Renal pelvis (tissue), 4 donors: ENCODE results near the gene LMNB1. TPM values are rescaled to one million over a fixed set of nuclear protein-coding genes. Genes with fewer than 3 reads are reported as not detected.
"Not testable (repeated sequence)": the region's sequence is repeated elsewhere in the genome, so short reads cannot be mapped to it uniquely, and the experiment has no call there.

Source experiments
- DNase-seq: peaks from one replicate; pipeline ENCODE4 v3.0.0-alpha.2; 2013
- polyA plus RNA-seq, 3 donors: library from polyadenylated mRNA; unstranded; fragments of 120-200 nt; gene quantifications; one replicate each; pipeline ENCODE4 v1.2.1, GENCODE V29; 2013; ENCODE audit not compliant: insufficient read length in 3 of 3

The LMNB1 gene
- polyA plus RNA-seq, 3 donors: 110 to 142 (median 114) TPM

DNA sequence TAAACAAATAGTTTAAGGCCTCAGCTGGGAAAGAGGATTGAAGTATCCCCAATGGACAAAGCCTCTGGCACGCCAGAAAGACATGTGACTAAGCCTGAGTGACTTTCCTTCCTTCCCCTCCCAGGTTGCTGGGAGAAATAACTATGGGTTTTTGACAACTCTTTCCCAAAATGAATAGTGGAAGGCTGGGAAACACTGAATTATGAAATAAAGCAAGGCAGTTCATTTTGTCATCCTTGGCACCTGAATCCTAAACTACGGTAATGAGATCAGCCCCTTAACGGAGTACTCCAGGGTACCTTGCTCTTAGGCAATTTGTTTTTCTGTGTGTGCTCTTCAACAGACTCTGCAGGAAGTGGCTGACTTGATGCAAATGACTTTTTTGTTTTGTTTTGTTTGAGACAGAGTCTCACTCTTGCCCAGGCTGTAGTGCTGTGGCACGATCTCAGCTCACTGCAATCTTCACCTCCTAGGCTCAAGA, 75.2 kb downstream of the LMNB1 start:
- no peak for DNase-seq

DNA sequence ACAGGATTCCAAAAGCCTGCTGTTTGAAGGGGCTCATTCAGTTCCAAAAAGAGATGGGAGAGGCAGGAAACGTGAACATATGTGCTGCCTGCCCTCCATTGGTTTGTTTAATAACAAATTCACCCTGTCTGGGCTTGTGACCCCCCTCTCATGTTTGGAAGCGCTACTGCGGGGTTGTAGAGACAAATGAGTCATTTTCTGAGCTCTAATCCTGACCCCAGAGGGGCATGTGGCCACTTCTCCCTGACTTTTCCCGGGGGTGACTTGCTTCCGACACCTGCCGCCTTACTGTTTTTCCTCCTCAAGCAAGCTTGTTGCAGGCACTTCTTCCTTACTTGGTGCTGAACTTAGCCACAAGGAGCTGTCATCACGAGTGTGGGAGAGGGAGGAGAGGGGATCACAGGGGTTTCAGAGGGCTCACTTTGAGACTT, 75.9 kb downstream of the LMNB1 start:
- no peak for DNase-seq

DNA sequence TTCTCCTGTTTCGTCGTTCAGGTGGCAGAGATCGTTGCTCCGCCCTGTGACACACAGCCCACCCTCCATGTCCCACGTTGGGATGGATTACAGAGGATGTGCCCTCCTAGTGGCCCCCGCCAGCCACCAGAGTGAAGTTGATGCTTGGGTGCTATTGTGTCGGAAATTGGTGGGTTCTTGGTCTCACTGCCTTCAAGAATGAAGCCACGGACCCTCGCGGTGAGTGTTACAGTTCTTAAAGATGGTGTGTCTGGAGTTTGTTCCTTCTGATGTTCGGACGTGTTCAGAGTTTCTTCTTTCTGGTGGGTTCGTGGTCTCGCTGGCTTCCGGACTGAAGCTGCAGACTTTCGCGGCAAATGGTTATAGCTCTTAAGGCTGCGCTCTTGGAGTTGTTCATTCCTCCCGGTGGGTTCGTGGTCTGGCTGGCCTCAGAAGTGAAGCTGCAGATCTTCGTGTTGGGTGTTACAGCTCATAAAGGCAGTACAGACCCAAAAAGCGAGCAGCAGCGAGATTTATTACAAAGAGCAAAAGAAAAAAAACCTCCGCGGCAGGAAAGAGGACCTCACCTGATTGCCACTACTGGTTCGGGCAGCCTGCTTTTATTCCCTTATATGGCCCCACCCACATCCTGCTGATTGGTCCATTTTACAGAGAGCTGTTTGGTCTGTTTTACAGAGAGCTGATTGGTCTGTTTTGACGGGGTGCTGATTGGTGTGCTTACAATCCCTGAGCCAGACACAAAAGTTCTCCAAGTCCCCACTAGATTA, 76.8 kb downstream of the LMNB1 start:
- not testable (repeated sequence) for DNase-seq

DNA sequence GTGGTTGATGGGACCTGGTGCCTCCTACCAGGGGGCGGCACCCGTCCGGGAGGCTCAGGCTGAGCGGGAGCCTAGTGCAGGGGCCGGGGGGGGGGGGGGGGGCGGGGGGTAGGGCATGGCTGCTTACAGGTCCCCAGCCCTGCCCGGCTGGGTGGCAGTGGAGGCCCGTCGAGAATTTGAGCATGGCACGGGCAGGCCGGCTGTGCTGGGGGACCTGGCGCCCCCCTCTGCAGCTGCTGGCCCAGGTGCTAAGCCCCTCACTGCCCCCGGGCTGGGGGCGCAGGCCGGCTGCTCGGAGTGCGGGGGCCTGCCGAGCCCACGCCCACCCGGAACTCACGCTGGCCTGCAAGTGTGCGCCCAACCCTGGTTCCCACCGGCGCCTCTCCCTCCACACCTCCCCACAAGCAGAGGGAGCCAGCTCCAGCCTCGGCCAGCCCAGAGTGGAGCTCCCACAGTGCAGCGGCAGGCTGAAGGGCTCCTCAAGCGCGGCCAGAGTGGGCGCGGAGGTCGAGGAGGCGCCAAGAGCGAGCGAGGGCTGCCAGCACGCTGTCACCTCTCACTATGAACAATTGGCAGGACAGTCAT, 77.7 kb downstream of the LMNB1 start:
- no peak for DNase-seq

DNA sequence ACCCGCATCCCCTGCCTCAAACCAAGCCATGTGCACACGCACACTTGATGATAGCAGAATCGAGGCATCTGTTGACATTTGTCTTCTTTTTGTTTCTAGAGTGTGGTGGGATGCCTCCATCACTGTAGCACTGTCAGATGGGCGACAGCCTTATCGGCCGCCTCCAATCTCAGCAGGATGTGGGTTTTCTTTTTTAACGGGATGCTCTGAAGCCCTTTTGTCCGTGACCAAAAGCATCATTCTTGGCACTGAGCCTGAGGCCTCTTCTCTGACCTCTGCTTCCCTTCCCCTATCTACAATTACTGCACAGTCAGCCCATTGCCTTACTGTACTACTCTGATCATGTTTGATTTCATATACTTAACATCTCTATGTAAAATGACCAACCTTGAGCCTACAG, 78.3 kb downstream of the LMNB1 start:
- no peak for DNase-seq

DNA sequence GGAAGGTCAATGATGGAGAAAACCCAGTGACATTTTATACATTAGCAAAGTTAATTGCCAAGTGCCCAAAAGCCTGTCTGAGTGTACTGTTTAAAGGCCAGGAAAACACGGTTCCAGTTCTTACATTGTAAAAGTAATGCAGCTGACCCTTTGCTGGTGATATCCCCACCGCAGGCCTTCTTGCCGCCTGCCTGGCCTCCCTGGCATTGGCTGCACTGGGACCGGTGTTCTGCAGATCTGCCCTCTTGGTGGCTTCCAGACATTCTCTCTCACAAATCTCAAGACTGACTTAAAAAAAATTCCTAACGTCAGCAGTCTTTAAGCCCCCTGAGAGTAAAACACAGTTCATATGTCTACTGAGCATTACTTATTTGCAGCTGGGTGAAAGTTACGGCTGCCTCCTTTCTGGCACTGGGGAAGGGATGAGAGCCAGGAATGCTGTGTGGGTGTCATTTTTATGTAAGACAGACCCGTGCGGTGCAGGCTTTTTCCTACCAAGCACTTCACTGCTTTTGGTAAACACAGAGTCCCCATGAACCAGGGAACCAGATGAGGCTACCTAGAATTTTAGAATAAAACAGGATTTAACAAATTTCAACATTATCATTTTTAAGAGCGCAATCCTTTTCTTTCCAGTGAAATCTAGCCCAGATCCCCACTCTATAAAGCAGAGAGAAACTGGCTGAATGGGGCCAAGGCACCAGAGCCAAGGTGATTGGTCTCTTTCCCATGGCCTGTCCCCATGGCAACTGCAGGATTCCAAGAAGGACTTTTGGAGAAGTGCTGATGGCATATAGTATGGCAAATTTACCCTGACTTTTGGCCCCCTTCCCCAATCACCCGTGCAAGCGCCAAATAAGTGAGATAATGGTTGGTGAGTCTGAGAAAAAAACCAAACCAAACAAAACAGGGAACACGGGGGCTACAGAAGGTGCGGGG, 80.8 kb downstream of the LMNB1 start:
- DNase-seq: no peak

DNA sequence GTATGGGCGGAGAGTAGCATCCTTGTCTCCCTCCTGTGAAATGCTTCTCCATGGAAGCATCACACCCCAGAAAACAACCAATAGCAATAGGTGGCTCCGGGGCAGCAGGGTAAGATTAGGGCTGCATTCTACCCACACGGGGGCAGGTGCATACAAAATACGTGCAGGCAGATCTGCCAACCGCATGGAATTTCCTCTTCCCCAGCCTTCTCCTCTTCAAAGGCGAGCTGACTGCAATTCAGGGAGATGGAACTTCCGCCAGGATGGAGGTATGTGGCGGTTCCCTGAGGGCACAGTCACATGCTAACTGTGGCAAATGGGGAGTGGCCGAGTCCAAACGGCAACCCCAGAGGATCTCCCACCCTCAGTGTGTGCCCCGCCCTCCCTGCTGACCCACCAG, 81.5 kb downstream of the LMNB1 start:
- no peak for DNase-seq

DNA sequence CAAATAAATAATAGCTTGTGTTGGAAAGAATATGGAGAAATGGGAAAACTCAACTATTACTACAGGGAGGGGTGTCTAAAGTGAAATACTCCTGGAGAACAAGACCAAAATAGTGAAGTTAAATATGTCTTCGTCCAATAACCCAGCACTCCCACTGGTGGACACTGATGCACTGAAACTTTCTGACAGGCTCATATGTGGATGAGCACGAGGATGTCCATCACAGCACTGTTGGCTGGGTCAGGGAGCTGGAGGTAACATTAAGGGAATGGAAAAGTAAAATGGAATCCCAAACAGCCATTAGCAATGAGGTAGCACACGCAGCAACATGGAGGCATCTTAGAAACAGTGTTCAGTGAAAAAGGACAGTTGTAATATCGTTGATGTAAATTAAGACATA, 86.5 kb downstream of the LMNB1 start:
- DNase-seq: no peak

DNA sequence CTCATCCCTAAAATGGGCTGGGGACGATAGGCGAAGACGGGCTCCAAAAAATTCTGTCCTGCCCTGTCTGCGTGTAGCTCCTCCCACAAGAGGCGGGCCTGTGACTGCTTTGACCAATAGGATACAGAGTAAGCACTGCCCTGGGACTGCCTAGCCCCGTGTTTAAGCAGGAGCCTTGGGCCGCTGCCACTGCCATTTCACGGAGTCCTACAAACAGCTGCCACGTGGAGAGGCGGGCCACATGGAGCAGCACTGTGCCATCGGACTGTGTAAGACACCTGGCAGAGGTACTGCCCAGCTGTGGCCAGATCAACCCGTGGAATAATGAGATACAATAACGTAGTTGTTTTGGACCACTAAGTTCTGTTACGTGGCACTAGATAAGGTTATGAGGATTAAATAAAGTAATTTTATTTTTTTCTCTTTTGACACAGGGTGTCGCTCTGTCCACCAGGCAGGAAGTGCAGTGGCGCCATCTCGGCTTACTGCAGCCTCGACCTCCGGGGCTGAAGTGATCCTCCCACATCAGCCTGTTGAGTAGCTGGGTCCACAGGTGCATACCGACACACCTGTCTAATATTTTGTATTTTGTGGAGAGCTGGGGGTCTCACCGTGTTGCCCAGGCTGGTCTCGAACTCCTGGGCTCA, 87.2 kb downstream of the LMNB1 start:
- no peak for DNase-seq

DNA sequence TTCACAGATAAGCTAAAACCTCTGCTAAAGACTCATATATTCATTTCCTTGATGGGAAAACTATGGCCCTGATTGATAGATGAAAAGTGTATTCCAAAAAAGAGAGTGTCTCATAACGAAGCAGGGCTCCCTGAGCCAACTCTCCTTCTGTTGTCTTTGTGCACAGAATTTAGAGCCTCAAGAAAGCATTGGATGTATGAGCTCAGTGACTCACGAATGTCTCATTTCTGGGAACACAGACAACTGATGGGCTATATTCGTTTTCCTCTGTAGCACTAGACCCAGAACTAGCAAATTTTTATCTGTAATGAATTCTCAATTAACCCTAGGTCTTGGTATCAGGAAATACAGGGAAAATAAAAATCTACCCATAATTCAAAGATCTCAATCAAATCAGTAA, 88.4 kb downstream of the LMNB1 start:
- no peak for DNase-seq

DNA sequence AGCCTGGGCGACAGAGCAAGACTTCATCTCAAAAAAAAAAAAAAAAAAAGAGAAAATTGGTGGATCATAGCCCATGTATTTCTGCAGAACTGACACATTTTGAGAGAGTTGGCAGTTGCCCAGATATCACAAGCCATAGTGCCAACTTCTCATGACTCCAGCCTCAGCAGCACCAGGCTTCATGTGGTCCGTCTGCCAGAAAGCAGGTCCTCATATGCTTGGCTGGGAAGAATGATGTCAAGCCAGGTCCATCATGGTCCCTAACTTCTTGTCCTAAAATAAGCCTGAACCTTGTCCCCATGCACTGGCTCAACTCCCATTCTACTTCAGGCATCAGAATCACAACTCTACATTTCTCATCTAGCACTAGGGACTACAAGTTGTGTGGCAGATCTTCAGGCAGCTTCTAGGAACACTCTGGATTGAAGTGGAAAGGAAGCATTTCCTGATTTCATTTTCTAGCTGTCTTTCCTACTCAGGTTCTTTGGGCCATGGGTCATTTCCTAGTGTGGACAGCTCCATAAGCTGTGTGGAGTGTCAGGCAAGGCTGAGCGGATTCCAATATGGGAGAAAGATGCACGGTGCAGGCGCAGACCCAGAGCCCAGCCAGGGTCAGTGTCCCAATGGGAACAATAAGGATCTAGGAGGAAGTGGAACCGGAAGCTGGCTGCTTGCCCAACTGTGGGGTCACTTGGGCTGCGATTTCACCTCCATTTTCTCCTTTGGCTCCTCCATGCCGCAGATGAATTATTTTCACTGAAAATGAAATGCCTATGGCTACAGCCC, 90.1 kb downstream of the LMNB1 start:
- no peak for DNase-seq

DNA sequence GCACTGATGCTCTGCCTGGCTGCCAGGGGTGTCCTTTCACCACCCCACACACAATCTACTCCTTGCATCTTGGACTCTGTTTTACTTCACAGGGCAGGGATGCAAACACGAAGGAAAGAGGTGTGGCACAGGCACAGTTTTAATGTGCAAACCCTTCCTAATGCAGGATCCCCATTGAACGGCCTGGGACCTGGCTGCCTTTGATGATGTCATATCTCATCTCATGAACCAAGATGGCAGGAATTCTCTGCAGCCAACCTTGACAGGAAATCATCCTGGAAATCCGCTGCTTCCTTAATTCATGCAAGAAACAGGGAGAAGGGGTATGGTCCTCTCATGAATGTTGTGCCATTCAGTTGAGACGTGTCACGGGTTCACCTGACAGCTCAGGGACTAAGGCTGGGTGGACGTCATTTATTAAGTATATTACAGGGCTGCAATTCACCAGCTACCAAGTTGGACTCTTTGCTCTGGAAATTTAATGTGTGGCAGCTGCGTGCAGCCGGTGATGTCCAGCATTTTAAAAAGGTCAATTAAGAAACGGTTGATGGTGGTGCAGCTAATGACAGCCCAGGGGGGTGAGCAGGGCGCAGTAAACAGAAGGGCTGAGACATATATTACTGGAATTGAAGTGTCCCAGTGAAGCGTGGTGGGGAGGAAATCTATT, 91.5 kb downstream of the LMNB1 start:
- peak; percentile 76 for DNase-seq

DNA sequence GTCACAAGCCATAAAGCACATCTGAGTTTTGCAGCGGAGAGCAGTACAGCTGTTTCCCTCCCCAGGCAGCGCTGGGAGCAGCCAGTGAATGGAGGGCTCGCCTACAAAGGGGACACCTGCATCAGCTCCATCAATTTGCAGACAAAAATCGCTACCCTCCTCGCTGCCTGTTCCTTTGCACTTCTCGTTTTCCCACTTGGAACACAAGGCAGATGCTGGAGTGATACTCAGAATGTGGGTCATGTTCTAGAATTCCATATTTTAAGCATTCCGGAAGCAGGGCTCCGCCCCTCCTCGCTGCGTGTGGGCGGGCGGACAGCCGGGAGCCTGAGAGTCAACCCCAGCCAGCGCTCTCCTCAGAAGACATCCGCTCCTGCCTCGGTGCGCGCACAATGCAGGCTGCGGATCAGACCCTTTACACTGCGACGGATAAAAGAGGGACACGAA, 92.1 kb downstream of the LMNB1 start:
- DNase-seq: peak; percentile 59

DNA sequence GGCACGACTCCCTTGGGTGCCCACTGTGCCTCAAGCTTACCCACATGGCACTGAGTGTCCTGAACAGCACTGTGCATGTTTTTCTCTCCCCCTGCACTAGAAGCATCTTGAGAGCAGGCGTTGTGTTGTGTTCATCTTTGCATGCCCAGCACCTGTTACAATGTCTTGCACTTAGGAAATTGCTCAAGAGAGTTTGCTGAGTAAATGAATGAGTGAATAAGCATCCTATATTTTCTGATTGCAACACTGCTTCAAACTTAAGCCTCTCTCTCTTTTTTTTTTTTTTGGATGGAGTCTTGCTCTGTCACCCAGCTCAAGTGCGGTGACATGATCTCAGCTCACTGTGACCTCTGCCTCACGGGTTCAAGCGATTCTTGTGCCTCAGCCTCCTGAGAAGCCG, 94.5 kb downstream of the LMNB1 start:
- no peak for DNase-seq

DNA sequence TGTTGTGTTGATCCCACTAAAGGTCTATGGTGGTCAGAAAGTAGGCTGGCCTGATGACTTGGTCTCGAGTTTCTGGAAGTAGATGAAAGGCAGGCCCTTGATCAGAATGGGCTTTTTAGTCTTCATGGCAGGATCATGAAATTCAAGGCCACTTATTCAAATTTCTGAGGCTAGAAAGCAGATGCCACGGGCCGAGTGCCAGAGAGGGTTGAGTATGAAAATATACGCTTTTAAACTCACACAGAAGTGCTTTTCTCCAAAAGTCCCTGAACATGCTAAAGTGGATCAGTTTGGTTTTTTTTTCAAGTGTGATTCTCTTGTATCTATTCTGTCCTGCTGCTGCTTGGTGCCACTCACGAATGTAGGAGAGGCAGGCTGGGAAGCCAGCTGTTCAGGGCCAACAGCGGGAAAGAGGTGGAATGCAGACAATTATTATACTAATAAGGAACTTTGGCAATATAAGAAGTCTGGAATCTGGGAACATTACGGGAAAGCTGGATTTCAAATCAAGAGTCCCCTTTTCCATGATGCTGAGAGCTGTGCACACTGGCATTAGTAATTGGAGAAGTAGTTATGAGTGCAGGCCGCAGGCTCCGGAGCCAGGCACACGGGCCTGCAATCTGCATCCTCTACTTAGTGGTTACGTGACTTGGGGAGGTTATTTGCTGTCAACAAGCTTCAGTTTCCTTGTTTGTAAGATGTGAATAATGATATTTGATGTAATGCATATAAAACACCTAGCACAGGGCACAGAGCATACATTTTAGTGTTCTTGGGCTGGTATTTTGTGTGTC, 95.8 kb downstream of the LMNB1 start:
- DNase-seq: no peak

DNA sequence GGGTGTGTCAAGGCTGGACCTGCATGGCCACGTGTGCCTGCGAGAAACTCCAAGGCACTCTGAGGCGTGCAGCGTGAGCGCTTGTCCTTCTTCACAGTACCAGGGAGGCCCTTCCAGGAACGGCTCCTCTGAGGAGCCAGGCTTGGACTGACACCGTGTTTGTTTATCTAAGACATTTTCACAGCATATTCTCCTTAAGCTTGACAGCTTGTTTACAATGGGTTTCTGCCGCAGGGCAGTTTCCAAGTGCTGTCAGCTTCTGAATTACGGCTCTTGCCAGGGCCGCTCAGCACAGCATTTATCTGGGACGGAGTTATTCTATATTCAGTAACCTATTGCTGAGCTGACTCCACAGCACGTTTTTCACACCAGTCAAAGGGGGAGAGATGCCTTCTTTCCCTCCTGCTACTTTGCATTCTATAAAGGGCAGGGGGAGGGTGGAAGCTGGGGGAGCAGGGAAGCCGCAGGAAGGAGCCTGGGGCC, 98.4 kb downstream of the LMNB1 start:
- DNase-seq: peak; percentile 59

DNA sequence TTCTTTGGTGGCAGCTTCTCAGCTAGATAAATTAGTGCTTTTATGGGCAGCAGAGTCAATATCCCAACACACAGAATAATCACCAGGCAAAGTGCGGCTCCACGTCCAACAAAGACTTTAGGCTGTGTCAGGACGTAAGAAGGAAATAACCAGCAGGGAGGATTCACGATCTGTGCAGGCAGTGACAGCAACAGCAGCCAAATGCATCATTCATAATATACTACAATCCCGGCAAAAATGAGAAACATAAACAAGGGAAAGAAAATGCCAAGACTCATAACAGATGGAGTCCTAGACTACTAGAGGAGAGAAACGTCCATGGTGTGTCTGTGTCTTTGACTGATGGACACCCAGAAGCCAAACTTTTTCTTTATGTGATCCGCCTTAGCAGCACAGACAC, 100.7 kb downstream of the LMNB1 start:
- no peak for DNase-seq

DNA sequence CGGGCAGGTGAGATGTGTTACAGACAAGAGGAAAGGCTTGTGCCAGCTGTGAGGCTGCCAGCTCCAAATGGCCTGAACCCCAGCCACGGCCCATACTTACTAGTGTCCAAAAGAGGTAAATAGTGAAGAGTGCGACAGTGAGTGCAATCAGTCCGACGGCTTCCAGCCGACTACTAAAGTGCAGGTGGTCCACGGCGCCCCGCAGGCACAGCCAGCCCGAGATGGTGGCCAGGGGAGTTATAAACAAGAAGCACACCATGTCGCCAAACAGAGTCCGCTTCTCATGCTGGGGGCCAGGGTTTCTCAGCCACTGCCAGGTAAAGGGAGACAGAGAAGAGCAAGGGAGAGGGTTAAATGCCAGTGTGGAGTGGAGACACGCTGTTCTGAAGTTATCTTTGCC, 101.1 kb downstream of the LMNB1 start:
- no peak for DNase-seq

DNA sequence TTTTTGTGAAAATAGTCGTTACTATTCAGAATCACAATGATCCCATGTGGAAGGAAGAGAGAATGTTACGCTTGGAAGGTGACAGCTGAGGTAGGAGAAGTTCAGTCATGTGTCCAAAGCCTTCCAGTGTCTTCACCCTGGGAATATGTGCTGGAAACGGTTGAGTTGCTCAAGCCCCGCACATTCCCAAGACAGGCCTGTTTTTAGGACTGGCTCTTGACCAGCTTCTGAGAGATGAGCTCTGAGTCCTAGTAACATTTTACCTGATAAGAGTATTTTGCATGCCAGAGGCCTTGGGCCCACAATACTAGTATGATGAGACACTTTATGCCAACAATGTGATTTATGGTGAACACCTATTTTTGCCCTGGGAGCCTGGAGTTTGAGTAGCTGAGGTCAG, 101.7 kb downstream of the LMNB1 start:
- no peak for DNase-seq
